Parathyroid adenoma (tissue), 2 donors: Measurements from ENCODE around the gene TANC1.

ENCODE experiments used
- H2AFZ ChIP-seq: fragments of 300-600 bp; sonication (generic); one replicate; pipeline ENCODE4 v1.7.0; 2017; ENCODE audit warnings: antibody characterized with exemption, mild to moderate bottlenecking
- H3K27ac ChIP-seq: fragments of 300-600 bp; sonication (generic); one replicate; pipeline ENCODE4 v1.7.0; 2017
- H3K27me3 ChIP-seq: fragments of 300-600 bp; sonication (generic); one replicate; pipeline ENCODE4 v1.7.0; 2017; ENCODE audit warnings: low read length; ENCODE audit not compliant: control insufficient read depth, insufficient read depth
- H3K36me3 ChIP-seq: fragments of 300-600 bp; sonication (generic); one replicate; pipeline ENCODE4 v1.7.0; 2017; ENCODE audit warnings: low read length; ENCODE audit not compliant: control insufficient read depth, insufficient read depth
- H3K4me1 ChIP-seq: fragments of 300-600 bp; sonication (generic); one replicate; pipeline ENCODE4 v1.7.0; 2017; ENCODE audit warnings: control low read depth
- H3K4me2 ChIP-seq: fragments of 300-600 bp; sonication (generic); one replicate; pipeline ENCODE4 v1.7.0; 2017; ENCODE audit warnings: low read length
- H3K4me3 ChIP-seq: fragments of 300-600 bp; sonication (generic); one replicate; pipeline ENCODE4 v1.7.0; 2017; ENCODE audit warnings: low read depth, low read length
- H3K79me2 ChIP-seq: fragments of 300-600 bp; sonication (generic); one replicate; pipeline ENCODE4 v1.7.0; 2017; ENCODE audit warnings: control low read depth
- H3K9ac ChIP-seq: fragments of 300-600 bp; sonication (generic); one replicate; pipeline ENCODE4 v1.7.0; 2017; ENCODE audit warnings: mild to moderate bottlenecking
- H3K9me3 ChIP-seq: fragments of 300-600 bp; sonication (generic); one replicate; pipeline ENCODE4 v1.7.0; 2017; ENCODE audit warnings: low read length; ENCODE audit not compliant: control insufficient read depth
- CTCF ChIP-seq: fragments of 300-600 bp; sonication (generic); IDR thresholded peaks from one replicate; pipeline ENCODE4 v1.7.0; 2017; ENCODE audit warnings: antibody characterized with exemption, mild to moderate bottlenecking
- donor health status: primary hyperparathyroidism.

The TANC1 gene

DNA sequence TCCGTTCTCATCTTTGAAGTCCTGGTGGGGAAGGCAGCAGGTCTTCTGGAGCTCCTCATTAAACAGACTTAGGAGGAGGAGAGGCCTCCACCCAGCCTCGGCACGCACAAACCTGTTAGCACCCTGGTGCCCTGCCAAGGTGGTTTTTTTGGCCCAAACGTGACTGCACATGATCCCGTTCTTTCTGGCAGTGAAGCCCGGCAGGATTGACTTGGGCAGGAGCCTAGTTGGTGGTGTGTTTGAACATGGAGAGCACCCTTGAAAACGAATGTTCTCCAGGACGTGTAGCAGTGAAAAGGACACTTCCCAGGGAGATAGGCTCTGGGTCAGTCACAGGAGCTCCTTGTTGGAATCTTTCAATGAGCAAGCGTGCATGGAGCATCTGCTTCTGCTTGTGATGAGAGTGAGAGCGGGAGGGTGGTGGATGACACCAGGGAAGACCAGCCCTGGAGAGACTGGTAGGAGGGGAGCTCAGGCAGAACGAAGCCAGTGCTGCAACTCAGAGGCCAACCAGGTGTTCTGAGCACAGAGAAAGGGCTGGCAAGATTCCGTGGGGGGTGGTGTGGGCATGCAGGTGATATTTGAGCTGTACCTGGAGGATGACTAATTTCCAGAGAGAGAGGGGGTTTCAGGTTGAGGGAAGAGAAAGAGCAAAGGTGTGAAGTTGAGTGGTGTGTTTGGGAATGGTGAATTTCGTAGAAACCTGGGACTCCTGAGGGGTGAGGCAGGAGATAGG, 73.8 kb downstream of the TANC1 start:
- Histone ChIP-seq H2AFZ (no peak overlapping the region), H3K4me1 (peaks cover 6% of the 10 kb centered on the region), H3K79me2 (peaks cover 5% of the 10 kb centered on the region), H3K4me3 (no peak overlapping the region), H3K4me2 (no peak overlapping the region), H3K27ac (no peak overlapping the region), H3K9me3 (no peaks in the 10 kb centered on the region), H3K9ac (no peak overlapping the region), H3K36me3 (no peaks in the 10 kb centered on the region), H3K27me3 (no peaks in the 10 kb centered on the region)
- no peak for TF ChIP-seq CTCF

- H3K79me2 ChIP-seq: peaks cover 9% of the 10 kb centered on the region
- no peak overlapping the region for H3K27ac ChIP-seq
- no peak for TF ChIP-seq CTCF
- no peaks in the 10 kb centered on the region for H3K36me3 ChIP-seq
- H3K4me3 ChIP-seq: no peak overlapping the region
- no peaks in the 10 kb centered on the region for H3K27me3 ChIP-seq
- no peak overlapping the region for H2AFZ ChIP-seq
- H3K4me1 ChIP-seq: peaks cover 9% of the 10 kb centered on the region
- no peak overlapping the region for H3K9ac ChIP-seq
- no peak overlapping the region for H3K4me2 ChIP-seq
- H3K9me3 ChIP-seq: no peaks in the 10 kb centered on the region
Observed at GRCh38 chr2:159043710-159044109, 75.3 kb downstream of the TANC1 start.

DNA sequence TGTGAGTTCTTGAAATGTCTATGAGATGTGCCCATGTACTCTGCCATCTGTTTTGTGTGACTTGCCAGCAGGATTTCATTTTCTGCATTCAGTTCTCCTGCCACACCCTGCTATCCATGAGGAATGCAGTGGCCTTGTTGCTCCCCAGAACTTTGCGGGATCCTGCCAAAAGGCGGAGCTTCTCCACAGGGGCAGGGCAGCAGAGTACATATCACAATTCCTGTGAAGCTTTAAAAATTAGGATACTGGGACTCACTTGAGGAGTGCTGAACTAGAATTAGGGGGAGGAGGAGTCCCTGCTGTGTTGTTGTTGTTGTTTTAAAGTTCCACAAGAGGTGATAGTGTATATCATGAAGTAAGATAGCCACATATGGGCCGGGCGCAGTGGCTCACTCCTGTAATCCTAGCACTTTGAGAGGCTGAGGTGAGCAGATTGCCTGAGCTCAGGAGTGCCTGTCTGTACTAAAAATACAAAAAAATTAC, 76.4 kb downstream of the TANC1 start:
- Histone ChIP-seq H3K27ac (no peak overlapping the region), H3K27me3 (no peaks in the 10 kb centered on the region), H3K4me2 (no peak overlapping the region), H2AFZ (no peak overlapping the region), H3K9ac (no peak overlapping the region), H3K79me2 (peaks cover 14% of the 10 kb centered on the region), H3K9me3 (no peaks in the 10 kb centered on the region), H3K4me1 (peaks cover 9% of the 10 kb centered on the region), H3K4me3 (no peak overlapping the region), H3K36me3 (no peaks in the 10 kb centered on the region)
- no peak for TF ChIP-seq CTCF

DNA sequence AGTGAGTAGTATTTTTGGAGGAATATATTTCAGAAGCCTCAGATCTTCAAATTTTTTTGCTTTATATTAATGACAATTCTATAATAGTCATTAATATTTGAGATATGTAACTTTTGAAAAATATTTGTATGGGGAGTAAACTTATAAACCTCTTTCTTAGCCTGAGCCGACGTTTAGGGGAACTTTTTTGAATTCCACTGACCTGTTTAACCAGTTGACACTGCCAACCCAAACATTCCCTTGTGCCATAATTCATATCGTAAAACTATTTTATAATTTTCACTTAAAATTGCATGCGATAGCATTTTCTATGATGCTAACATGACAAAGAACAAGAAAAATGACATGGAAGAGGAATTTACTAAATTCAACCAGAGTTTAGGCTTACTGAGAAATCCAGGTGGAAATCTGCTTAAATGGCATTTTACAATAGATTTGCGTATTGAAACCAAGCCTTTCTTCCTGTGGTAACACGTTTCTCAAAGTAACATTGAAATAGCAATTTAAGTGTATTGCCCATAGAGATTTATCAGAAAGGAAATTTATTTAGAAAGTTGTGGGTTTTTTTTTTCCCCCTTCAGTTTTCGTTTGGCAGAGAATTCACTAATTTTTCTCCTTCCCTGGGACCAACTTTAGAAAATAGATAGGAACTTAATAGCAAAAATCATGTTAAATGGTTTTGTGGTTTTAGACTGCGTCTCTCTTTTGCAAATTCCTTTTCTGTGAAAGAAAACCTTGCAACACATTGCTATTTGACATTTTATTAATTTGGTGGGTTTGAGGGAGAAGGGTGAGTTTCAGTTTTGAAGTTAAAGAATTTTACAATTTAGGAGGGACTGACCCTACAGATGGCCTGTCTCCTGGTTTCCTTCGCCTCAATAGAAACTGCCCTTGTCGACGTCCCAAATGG, 77.4 kb downstream of the TANC1 start:
- no peak overlapping the region for H3K27ac ChIP-seq
- peaks cover 9% of the 10 kb centered on the region for H3K4me1 ChIP-seq
- no peak overlapping the region for H3K4me2 ChIP-seq
- peaks cover 14% of the 10 kb centered on the region for H3K79me2 ChIP-seq
- no peak for TF ChIP-seq CTCF
- no peaks in the 10 kb centered on the region for H3K36me3 ChIP-seq
- H2AFZ ChIP-seq: no peak overlapping the region
- no peak overlapping the region for H3K9ac ChIP-seq
- H3K9me3 ChIP-seq: no peaks in the 10 kb centered on the region
- H3K27me3 ChIP-seq: no peaks in the 10 kb centered on the region
- H3K4me3 ChIP-seq: no peak overlapping the region
